ENCODE measurements around the gene PSMA3. TPM values are rescaled to one million over a fixed set of nuclear protein-coding genes. Genes with fewer than 3 reads are reported as not detected.

The PSMA3 gene
- polyA plus RNA-seq, 3 donors: 59.9 to 170 (median 147) TPM

DNA sequence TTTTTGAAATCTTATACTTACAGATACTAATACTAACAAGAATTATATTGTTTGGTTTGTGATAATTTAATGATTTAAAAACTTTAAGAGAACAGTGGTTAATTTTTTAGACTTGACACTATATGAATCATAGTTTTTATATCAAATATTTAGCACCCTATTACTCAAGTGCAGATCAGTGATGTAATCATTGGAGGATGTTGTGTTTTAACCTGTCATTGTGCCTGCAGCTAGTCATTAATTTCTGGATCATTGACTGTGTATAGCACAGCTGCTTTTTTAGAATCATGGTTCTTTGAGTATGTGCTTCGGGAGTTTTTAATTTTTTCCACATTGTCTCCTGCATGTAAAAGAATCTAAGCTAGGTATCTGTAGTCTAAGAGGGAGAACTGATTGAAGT is 71.0 kb downstream of the PSMA3 start:
- no peak for DNase-seq

More for the DNA sequence above, 71.0 kb downstream of the PSMA3 start:
- peaks cover 62 to 86% of the 10 kb centered on the region in 2 donors for H3K36me3 ChIP-seq (replicated peaks in 1 of 2; ENCODE audit: control insufficient read depth in 1 of 2, insufficient read depth in 2 of 2, low read length in 2 of 2)
- H3K9ac ChIP-seq (ENCODE audit: insufficient read depth, low read length, poor library complexity, severe bottlenecking): no peak overlapping the region
- no peaks in the 10 kb centered on the region for H3K9me3 ChIP-seq (replicated peaks in 1 of 2; ENCODE audit: control insufficient read depth in 1 of 2, insufficient read depth in 1 of 2, low read length in 2 of 2)
- Mint-ChIP-seq H3K36me3 (peaks cover 40 to 70% of the 10 kb centered on the region in 2 donors), H3K4me3 (no peak overlapping the region), H3K27ac (no peak overlapping the region), H3K27me3 (ENCODE audit: low read depth in 3 of 3) (no peaks in the 10 kb centered on the region), H3K4me1 (no peaks in the 10 kb centered on the region), H3K9me3 (peaks cover 0 to 3% (median 0%) of the 10 kb centered on the region in 7 donors)
- no peak overlapping the region for H2AFZ ChIP-seq (ENCODE audit: insufficient read depth, low read depth, low read length, poor library complexity, severe bottlenecking)
- H3K4me2 ChIP-seq (replicated peaks; ENCODE audit: extremely low read depth, low read length, poor library complexity, severe bottlenecking): no peak overlapping the region
- TF ChIP-seq, protein P1, sequence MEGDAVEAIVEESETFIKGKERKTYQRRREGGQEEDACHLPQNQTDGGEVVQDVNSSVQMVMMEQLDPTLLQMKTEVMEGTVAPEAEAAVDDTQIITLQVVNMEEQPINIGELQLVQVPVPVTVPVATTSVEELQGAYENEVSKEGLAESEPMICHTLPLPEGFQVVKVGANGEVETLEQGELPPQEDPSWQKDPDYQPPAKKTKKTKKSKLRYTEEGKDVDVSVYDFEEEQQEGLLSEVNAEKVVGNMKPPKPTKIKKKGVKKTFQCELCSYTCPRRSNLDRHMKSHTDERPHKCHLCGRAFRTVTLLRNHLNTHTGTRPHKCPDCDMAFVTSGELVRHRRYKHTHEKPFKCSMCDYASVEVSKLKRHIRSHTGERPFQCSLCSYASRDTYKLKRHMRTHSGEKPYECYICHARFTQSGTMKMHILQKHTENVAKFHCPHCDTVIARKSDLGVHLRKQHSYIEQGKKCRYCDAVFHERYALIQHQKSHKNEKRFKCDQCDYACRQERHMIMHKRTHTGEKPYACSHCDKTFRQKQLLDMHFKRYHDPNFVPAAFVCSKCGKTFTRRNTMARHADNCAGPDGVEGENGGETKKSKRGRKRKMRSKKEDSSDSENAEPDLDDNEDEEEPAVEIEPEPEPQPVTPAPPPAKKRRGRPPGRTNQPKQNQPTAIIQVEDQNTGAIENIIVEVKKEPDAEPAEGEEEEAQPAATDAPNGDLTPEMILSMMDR (IDR thresholded peaks at IDR 0.05): no peak
- no peak overlapping the region for H3K4me3 ChIP-seq (replicated peaks in 1 of 3; ENCODE audit: low read depth in 2 of 3, low read length in 3 of 3)
- peaks cover 20% of the 10 kb centered on the region for H3K79me2 ChIP-seq (ENCODE audit: insufficient read depth, low read length)
- no peak overlapping the region for H3K27ac ChIP-seq (ENCODE audit: low read depth in 1 of 2, low read length in 2 of 2)
- WGBS (ENCODE audit: insufficient coverage): no CpG with 5 or more reads among the region's 1 CpG
- no peaks in the 10 kb centered on the region for H3K4me1 ChIP-seq (ENCODE audit: control insufficient read depth in 1 of 2, insufficient read depth in 2 of 2, low read length in 2 of 2)
- peaks cover 38% of the 10 kb centered on the region for H4K20me1 ChIP-seq (ENCODE audit: insufficient read depth, low read length)
- H3K27me3 ChIP-seq (ENCODE audit: control insufficient read depth in 2 of 2, insufficient read depth in 2 of 2, low read length in 2 of 2): no peaks in the 10 kb centered on the region
- intact Hi-C loops (cut with micrococcal nuclease): no loop called here

Small RNAs within 50 kb of the gene (small RNA-seq; reads per million reads assigned to genes)
- gene RNU6-341P (ENCODE audit: insufficient read length, low read depth): not detected

Other genes with a start within 250 kb of the PSMA3 start
- under 1 TPM in 1 of 3 donors, not detected in 2; 0.07 TPM for gene ARMH4, start 92.6 kb upstream of the PSMA3 start, polyA plus RNA-seq
- gene ACTR10, start 44.7 kb upstream of the PSMA3 start, polyA plus RNA-seq: 10 to 100 TPM; 33.8 to 91.7 (median 83.3) TPM
- 10 to 100 TPM in 2 of 3 donors, 1 to 10 TPM in 1; 6.5 to 13.2 (median 10.5) TPM for gene ARID4A, start 53.7 kb downstream of the PSMA3 start, polyA plus RNA-seq
- under 1 TPM in 1 of 3 donors, not detected in 2; 0.33 TPM for gene TOMM20L, start 151.1 kb downstream of the PSMA3 start, polyA plus RNA-seq
- 10 to 100 TPM; 26.2 to 45.7 (median 29.9) TPM for gene TIMM9, start 182.7 kb downstream of the PSMA3 start, polyA plus RNA-seq
- 1 to 10 TPM; 3.4 to 7.5 (median 4.4) TPM for gene KIAA0586, start 182.9 kb downstream of the PSMA3 start, polyA plus RNA-seq

Measured in CD14-positive monocyte (primary cell).